PC-3 (cell line): ENCODE results near the gene C5orf58.

Experiments used
- CTCF ChIP-seq: fragments of 300-600 bp; sonication (generic); conservative IDR thresholded peaks from 2 replicates; pipeline ENCODE4 v1.5.1; 2017; ENCODE audit warnings: antibody characterized with exemption, low read depth, mild to moderate bottlenecking, low read length
- EZH2 ChIP-seq: fragments of 300-600 bp; sonication (generic); IDR thresholded peaks from one replicate; pipeline ENCODE4 v1.6.1; 2017; ENCODE audit warnings: antibody characterized with exemption, mild to moderate bottlenecking, low read length; ENCODE audit not compliant: unreplicated experiment
- EZH2phosphoT487 ChIP-seq: fragments of 300-600 bp; sonication (generic); IDR thresholded peaks from 2 replicates; pipeline ENCODE4 v1.6.1; 2018; ENCODE audit warnings: mild to moderate bottlenecking, antibody characterized with exemption, low read length, borderline replicate concordance

GRCh38 chr5:170287532-170287931 is 54.7 kb downstream of the C5orf58 start:
- TF ChIP-seq CTCF: no peak
- no peak for TF ChIP-seq EZH2
- TF ChIP-seq EZH2phosphoT487: no peak
